GM15510 (cell line): Measurements from ENCODE around the gene CXCR1.

Experiments
- POLR2A ChIP-seq: IDR thresholded peaks from 3 replicates; pipeline ENCODE4 v1.6.1; 2011; ENCODE audit warnings: borderline replicate concordance; ENCODE audit not compliant: insufficient read length; ENCODE audit errors: extremely low read depth

CXCR1 gene

GRCh38 chr2:218169757-218170546 lies 3.2 kb upstream of the CXCR1 start:
- TF ChIP-seq POLR2A = no peak

- no peak for TF ChIP-seq POLR2A
Observed at GRCh38 chr2:218168635-218169462, 2.1 kb upstream of the CXCR1 start.

GRCh38 chr2:218168016-218168415 lies 1.3 kb upstream of the CXCR1 start:
- no peak for TF ChIP-seq POLR2A

GRCh38 chr2:218162814-218163213 lies 3.9 kb downstream of the CXCR1 start:
- TF ChIP-seq POLR2A = no peak

GRCh38 chr2:218161644-218162043 lies 5.1 kb downstream of the CXCR1 start:
- no peak for TF ChIP-seq POLR2A

GRCh38 chr2:218155953-218156479 lies 10.7 kb downstream of the CXCR1 start:
- TF ChIP-seq POLR2A = no peak

- no peak for TF ChIP-seq POLR2A
Observed at GRCh38 chr2:218152777-218153176, 14.0 kb downstream of the CXCR1 start.

- no peak for TF ChIP-seq POLR2A
Observed at GRCh38 chr2:218152172-218152571, 14.6 kb downstream of the CXCR1 start.

- no peak for TF ChIP-seq POLR2A
Observed at GRCh38 chr2:218149848-218150440, 16.8 kb downstream of the CXCR1 start.

- no peak for TF ChIP-seq POLR2A
Observed at GRCh38 chr2:218149098-218149497, 17.7 kb downstream of the CXCR1 start.

GRCh38 chr2:218146056-218146455 lies 20.7 kb downstream of the CXCR1 start:
- TF ChIP-seq POLR2A = no peak

- no peak for TF ChIP-seq POLR2A
Observed at GRCh38 chr2:218145124-218145523, 21.6 kb downstream of the CXCR1 start.

GRCh38 chr2:218138047-218138446 lies 28.7 kb downstream of the CXCR1 start:
- no peak for TF ChIP-seq POLR2A

- TF ChIP-seq POLR2A = no peak
Observed at GRCh38 chr2:218137514-218137913, 29.2 kb downstream of the CXCR1 start.

GRCh38 chr2:218130822-218131221 lies 35.9 kb downstream of the CXCR1 start:
- no peak for TF ChIP-seq POLR2A
